GM12878 (cell line): Measurements from ENCODE around the gene ELAVL2. TPM values are rescaled to one million over a fixed set of nuclear protein-coding genes. Genes with fewer than 3 reads are reported as not detected.
"Not testable (repeated sequence)": the region's sequence is repeated elsewhere in the genome, so short reads cannot be mapped to it uniquely, and the experiment has no call there.

ENCODE experiments used
- ATAC-seq: fragments of 200-7000 bp; cut with Tn5 transposase; 3 replicates; pipeline ENCODE4 v1.9.1; 2020; ENCODE audit warnings: mild to moderate bottlenecking, moderate library complexity
- BruUV-seq: library from RNA; stranded (reverse); fragments of 400-500 nt; replicated peaks from 2 replicates; lab custom pipeline; 2021; lab: Mats Ljungman, UMichigan
- CTCF ChIA-PET: fragments of 300-600 bp; sonication (Branson Sonifier 250); formaldehyde crosslinking; extraction: SDS; loops from one replicate; lab custom pipeline; 2021; ENCODE audit warnings: inconsistent platforms; lab: Yijun Ruan, JAX
- POLR2A ChIA-PET: fragments of 350-600 bp; formaldehyde crosslinking; extraction: SDS; loops from one replicate; lab custom pipeline; 2021; ENCODE audit warnings: inconsistent platforms; lab: Charles Lee
- RAD21 ChIA-PET: fragments of 300-600 bp; sonication (Branson Sonifier 250); formaldehyde crosslinking; loops from one replicate; lab custom pipeline; 2023; ENCODE audit warnings: antibody characterized with exemption; ENCODE audit not compliant: unreplicated experiment; lab: Charles Lee
- SMC1A ChIA-PET: fragments of 300-600 bp; sonication (Branson Sonifier 250); formaldehyde crosslinking; loops from one replicate; lab custom pipeline; 2023; ENCODE audit not compliant: unreplicated experiment, uncharacterized antibody; lab: Charles Lee
- DNase-seq: peaks from one replicate; pipeline ENCODE4 v3.0.0-alpha.2; 2011; ENCODE audit warnings: low read depth, low spot score
- FAIRE-seq: peaks from 3 replicates; lab custom pipeline; 2011; peaks lifted over from hg19 to GRCh38; lab: Jason Lieb, UNC
- H2AFZ ChIP-seq: 2 replicates; pipeline ENCODE4 v1.6.0; 2011; ENCODE audit warnings: low read depth, low read length, control low read depth; ENCODE audit not compliant: control insufficient read depth
- H3K27ac ChIP-seq: 2 replicates; pipeline ENCODE4 v1.5.1; 2011; ENCODE audit warnings: control low read depth; ENCODE audit not compliant: control insufficient read depth, insufficient read depth
- H3K27me3 ChIP-seq, 2 experiments: replicated peaks in 1 of 2; 2 replicates each; pipeline versions ENCODE4 v1.6.0 to v1.6.1; 2011; ENCODE audit warnings: low read length in 1 of 2; ENCODE audit not compliant: control insufficient read depth in 2 of 2, insufficient read depth in 2 of 2
- H3K36me3 ChIP-seq, 2 experiments: 2 replicates each; pipeline ENCODE4 v1.5.1; 2011; ENCODE audit warnings: low read length in 1 of 2; ENCODE audit not compliant: control insufficient read depth in 2 of 2, insufficient read depth in 2 of 2
- H3K4me1 ChIP-seq: 2 replicates; pipeline ENCODE4 v1.6.1; 2011; ENCODE audit warnings: mild to moderate bottlenecking, low read length, moderate library complexity, mixed read lengths; ENCODE audit not compliant: control insufficient read depth, insufficient read depth
- H3K4me2 ChIP-seq: 2 replicates; pipeline ENCODE4 v1.6.0; 2011; ENCODE audit warnings: control low read depth; ENCODE audit not compliant: control insufficient read depth, insufficient read depth
- H3K4me3 ChIP-seq: fragments of 200-600 bp; sonication (generic); 2 replicates; pipeline ENCODE4 v1.5.1; 2016
- H3K79me2 ChIP-seq: 2 replicates; pipeline ENCODE4 v1.6.0; 2011; ENCODE audit warnings: low read length; ENCODE audit not compliant: control insufficient read depth, insufficient read depth
- H3K9ac ChIP-seq: 2 replicates; pipeline ENCODE4 v1.8.0; 2011; ENCODE audit warnings: low read length, control low read depth, mixed read lengths; ENCODE audit not compliant: control insufficient read depth, insufficient read depth
- H3K9me3 ChIP-seq: replicated peaks from 3 replicates; pipeline ENCODE4 v1.5.1; 2011; ENCODE audit warnings: mild to moderate bottlenecking, low read length; ENCODE audit not compliant: control insufficient read depth, insufficient read depth
- H4K20me1 ChIP-seq: 2 replicates; pipeline ENCODE4 v1.6.0; 2011; ENCODE audit not compliant: control insufficient read depth, insufficient read depth
- FOXK2 ChIP-seq: fragments of 450-650 bp; IDR thresholded peaks from 2 replicates; pipeline ENCODE4 v1.6.1; 2017; ENCODE audit warnings: mild to moderate bottlenecking, moderate library complexity
- GATAD2B ChIP-seq: fragments of 450-650 bp; conservative IDR thresholded peaks from 2 replicates; pipeline ENCODE4 v1.6.1; 2017; ENCODE audit warnings: low read depth, mild to moderate bottlenecking, moderate library complexity
- IKZF1 ChIP-seq: fragments of 450-650 bp; conservative IDR thresholded peaks from 2 replicates; pipeline ENCODE4 v1.6.1; 2017; ENCODE audit warnings: antibody characterized with exemption, mild to moderate bottlenecking
- KLF5 ChIP-seq: fragments of 450-650 bp; IDR thresholded peaks from 2 replicates; pipeline ENCODE4 v1.6.1; 2014; ENCODE audit warnings: mild to moderate bottlenecking; ENCODE audit not compliant: partially characterized antibody
- SP1 ChIP-seq: IDR thresholded peaks from one replicate; pipeline ENCODE4 v1.6.1; 2011; ENCODE audit warnings: low read depth, low read length
- WGBS: methylation state at CpG from one replicate; pipeline ENCODE4 v1.1.6; 2016; ENCODE audit warnings: low lambda C conversion rate; ENCODE audit not compliant: insufficient replicate concordance, insufficient coverage; ENCODE audit errors: missing lambda C conversion rate; 5-methylcytosine and 5-hydroxymethylcytosine counted together
- in situ Hi-C: fragments of 300-500 bp; cut with MboI; formaldehyde crosslinking; loops from 9 replicates; pipeline ENCODE4 v1.14.3; 2018; ENCODE audit warnings: mixed read lengths
- intact Hi-C: fragments of 100-400 bp; cut with micrococcal nuclease; formaldehyde crosslinking; loops from one replicate; pipeline ENCODE4 v1.14.2; 2022; ENCODE audit not compliant: unreplicated experiment
- polyA plus RNA-seq, 11 experiments: library from polyadenylated mRNA; depleted of rRNA in 4 of 11; unstranded in 6 of 11; stranded (reverse) in 5 of 11; fragments of >200 nt; fragmentation: Nextera tagmentation in 4 of 11; fragmentation: Illumina TruSeq in 1 of 11; extraction: Ambion mirVana in 4 of 11; extraction: Trizol in 1 of 11; gene quantifications; 1 replicate in 1 of 11; 2 replicates in 10 of 11; pipeline versions ENCODE4 v1.2.1 to v1.2.3, GENCODE V29; 2011 to 2016; ENCODE audit warnings: inconsistent platforms in 2 of 11, missing spikeins in 2 of 11, low read depth in 1 of 11
- total RNA-seq, 4 experiments: library from RNA; depleted of rRNA in 3 of 4; stranded (reverse); fragments of >200 nt in 3 of 4; fragmentation: Illumina TruSeq in 1 of 4; extraction: Trizol in 1 of 4; gene quantifications; 2 replicates each; pipeline versions ENCODE4 v1.2.1 to v1.2.3, GENCODE V29; 2013 to 2021
- TF ChIP-seq, protein P1 (sequence below): fragments of 450-650 bp; conservative IDR thresholded peaks from 2 replicates; pipeline ENCODE4 v1.6.1; 2017; ENCODE audit warnings: mild to moderate bottlenecking, moderate library complexity

ELAVL2 gene
- total and polyA plus RNA-seq, 10 of the 15 experiments (the other 5 are each of a cell fraction or from before 2014, with no cell fraction given), result 0.24 to 2.6 (median 0.76) TPM

DNA sequence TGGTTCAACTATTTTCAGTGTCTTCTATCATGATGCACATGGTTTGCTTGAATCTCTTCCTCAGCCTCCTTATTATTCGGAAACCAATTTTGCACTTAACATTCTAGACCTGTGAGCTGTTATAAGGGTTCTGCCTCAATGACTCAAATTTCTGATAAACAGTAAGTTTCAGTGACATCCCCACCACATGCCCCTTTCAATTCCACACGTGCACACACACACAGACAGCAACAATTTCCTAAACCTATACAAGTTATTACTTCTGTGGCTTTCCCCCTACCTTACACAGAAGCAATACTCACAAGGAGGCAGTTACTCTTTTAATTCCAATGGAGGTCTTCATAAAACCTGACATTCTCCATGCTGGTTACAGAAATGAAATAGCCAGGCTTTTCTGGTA lies 102.4 kb downstream of the ELAVL2 start:
- BruUV-seq, result no TSS peak
- DNase-seq (no peak), ATAC-seq (no peak), FAIRE-seq (no peak)
- Histone ChIP-seq H3K9ac (no peak overlapping the region), H4K20me1 (no peaks in the 10 kb centered on the region), H3K4me2 (no peak overlapping the region), H3K36me3 (no peaks in the 10 kb centered on the region), H3K9me3 (no peaks in the 10 kb centered on the region), H3K79me2 (no peaks in the 10 kb centered on the region), H3K27ac (no peak overlapping the region), H3K4me1 (no peaks in the 10 kb centered on the region), H2AFZ (no peak overlapping the region), H3K27me3 (no peaks in the 10 kb centered on the region), H3K4me3 (no peak overlapping the region)
- POLR2A ChIA-PET, result no interaction called here
- CTCF ChIA-PET, result no interaction called here
- 24% methylated on average over 2 of the region's 2 CpGs for WGBS
- intact Hi-C loops (no loop called here), in situ Hi-C loops (no loop called here)
- TF ChIP-seq FOXK2 (no peak), IKZF1 (no peak), SP1 (no peak), KLF5 (no peak), GATAD2B (no peak)
- TF ChIP-seq, protein P1, sequence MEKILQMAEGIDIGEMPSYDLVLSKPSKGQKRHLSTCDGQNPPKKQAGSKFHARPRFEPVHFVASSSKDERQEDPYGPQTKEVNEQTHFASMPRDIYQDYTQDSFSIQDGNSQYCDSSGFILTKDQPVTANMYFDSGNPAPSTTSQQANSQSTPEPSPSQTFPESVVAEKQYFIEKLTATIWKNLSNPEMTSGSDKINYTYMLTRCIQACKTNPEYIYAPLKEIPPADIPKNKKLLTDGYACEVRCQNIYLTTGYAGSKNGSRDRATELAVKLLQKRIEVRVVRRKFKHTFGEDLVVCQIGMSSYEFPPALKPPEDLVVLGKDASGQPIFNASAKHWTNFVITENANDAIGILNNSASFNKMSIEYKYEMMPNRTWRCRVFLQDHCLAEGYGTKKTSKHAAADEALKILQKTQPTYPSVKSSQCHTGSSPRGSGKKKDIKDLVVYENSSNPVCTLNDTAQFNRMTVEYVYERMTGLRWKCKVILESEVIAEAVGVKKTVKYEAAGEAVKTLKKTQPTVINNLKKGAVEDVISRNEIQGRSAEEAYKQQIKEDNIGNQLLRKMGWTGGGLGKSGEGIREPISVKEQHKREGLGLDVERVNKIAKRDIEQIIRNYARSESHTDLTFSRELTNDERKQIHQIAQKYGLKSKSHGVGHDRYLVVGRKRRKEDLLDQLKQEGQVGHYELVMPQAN, result no peak
- RAD21 ChIA-PET, result no interaction called here
- SMC1A ChIA-PET, result no interaction called here

DNA sequence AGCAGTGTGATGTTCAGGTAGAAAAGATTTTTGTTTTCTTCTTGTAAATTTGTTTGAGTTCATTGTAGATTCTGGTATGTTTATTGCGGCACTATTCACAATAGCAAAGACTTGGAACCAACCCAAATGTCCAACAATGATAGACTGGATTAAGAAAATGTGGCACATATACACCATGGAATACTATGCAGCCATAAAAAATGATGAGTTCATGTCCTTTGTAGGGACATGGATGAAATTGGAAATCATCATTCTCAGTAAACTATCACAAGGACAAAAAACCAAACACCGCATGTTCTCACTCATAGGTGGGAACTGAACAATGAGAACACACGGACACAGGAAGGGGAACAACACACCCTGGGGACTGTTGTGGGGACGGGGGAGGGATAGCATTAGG lies 103.0 kb downstream of the ELAVL2 start:
- H3K4me2 ChIP-seq, ATAC-seq, H3K27ac ChIP-seq, H4K20me1 ChIP-seq, H3K27me3 ChIP-seq, H3K36me3 ChIP-seq, H2AFZ ChIP-seq, H3K9me3 ChIP-seq, intact Hi-C loops, H3K79me2 ChIP-seq, CTCF ChIA-PET, DNase-seq, BruUV-seq, in situ Hi-C loops, H3K4me3 ChIP-seq, FAIRE-seq, H3K9ac ChIP-seq, H3K4me1 ChIP-seq: not testable (repeated sequence)
- SMC1A ChIA-PET, result interaction anchor here (1.0 kb wide), 1 partner anchor 84 kb away, joined by 4 read pairs; no protein-coding TSS in a partner anchor
- RAD21 ChIA-PET, result interaction anchor here (1.5 kb wide), 1 partner anchor 12 kb away, joined by 5 read pairs; no protein-coding TSS in a partner anchor
- POLR2A ChIA-PET, result interaction anchor here (0.6 kb wide), 1 partner anchor 247 kb away, joined by 4 read pairs; no protein-coding TSS in a partner anchor
- WGBS, result 42% methylated on average over 4 of the region's 4 CpGs
